KG1 (cell line): ENCODE results near the gene FLACC1.
"Not testable (repeated sequence)": the region's sequence is repeated elsewhere in the genome, so short reads cannot be mapped to it uniquely, and the experiment has no call there.

Experiments used
- DNase-seq: peaks from one replicate; lab custom pipeline; 2025; lab: John Stamatoyannopoulos, UW

Gene FLACC1

GRCh38 chr2:201254081-201254730 is 102.9 kb downstream of the FLACC1 start:
- no peak for DNase-seq

GRCh38 chr2:201250741-201251140 is 106.4 kb downstream of the FLACC1 start:
- no peak for DNase-seq

- no peak for DNase-seq
Measured at GRCh38 chr2:201249889-201250288, 107.3 kb downstream of the FLACC1 start.

- DNase-seq, result no peak
Measured at GRCh38 chr2:201248288-201248844, 108.8 kb downstream of the FLACC1 start.

GRCh38 chr2:201246280-201246679 is 110.9 kb downstream of the FLACC1 start:
- no peak for DNase-seq

- no peak for DNase-seq
Measured at GRCh38 chr2:201244829-201245228, 112.3 kb downstream of the FLACC1 start.

GRCh38 chr2:201242571-201243277 is 114.4 kb downstream of the FLACC1 start:
- no peak for DNase-seq

- not testable (repeated sequence) for DNase-seq
Measured at GRCh38 chr2:201239167-201239935, 117.8 kb downstream of the FLACC1 start.
